Vagina (tissue), 2 donors: ENCODE measurements around the gene ZNF350.

Experiments
- CTCF ChIP-seq, 3 experiments: fragments of 450-650 bp in 2 of 3; fragments of 200-600 bp in 1 of 3; sonication (generic) in 1 of 3; IDR thresholded peaks; one replicate each; pipeline ENCODE4 v1.5.1; 2017 to 2019; ENCODE audit warnings: antibody characterized with exemption in 3 of 3, mild to moderate bottlenecking in 2 of 3, moderate library complexity in 2 of 3
- POLR2A ChIP-seq, 2 donors: fragments of 450-650 bp; IDR thresholded peaks; one replicate each; pipeline ENCODE4 v1.6.1; 2017; ENCODE audit warnings: antibody characterized with exemption in 2 of 2, mild to moderate bottlenecking in 2 of 2, moderate library complexity in 2 of 2
- POLR2AphosphoS5 ChIP-seq, 2 donors: sonication (generic); formaldehyde crosslinking; IDR thresholded peaks; one replicate each; pipeline ENCODE4 v1.9.0; 2017; ENCODE audit warnings: antibody characterized with exemption in 2 of 2, mild to moderate bottlenecking in 2 of 2, low read depth in 1 of 2; ENCODE audit not compliant: insufficient read depth in 1 of 2

GRCh38 chr19:51983361-51983760 is 3.3 kb downstream of the ZNF350 start:
- TF ChIP-seq POLR2A (IDR thresholded peaks at IDR 0.05) = no peak
- TF ChIP-seq POLR2AphosphoS5 (IDR thresholded peaks at IDR 0.05; ENCODE audit: insufficient read depth in 1 of 2, low read depth in 1 of 2) = no peak
- TF ChIP-seq CTCF (IDR thresholded peaks at IDR 0.05) = no peak
